ENCODE measurements around the gene AIPL1.

AIPL1 gene

DNA sequence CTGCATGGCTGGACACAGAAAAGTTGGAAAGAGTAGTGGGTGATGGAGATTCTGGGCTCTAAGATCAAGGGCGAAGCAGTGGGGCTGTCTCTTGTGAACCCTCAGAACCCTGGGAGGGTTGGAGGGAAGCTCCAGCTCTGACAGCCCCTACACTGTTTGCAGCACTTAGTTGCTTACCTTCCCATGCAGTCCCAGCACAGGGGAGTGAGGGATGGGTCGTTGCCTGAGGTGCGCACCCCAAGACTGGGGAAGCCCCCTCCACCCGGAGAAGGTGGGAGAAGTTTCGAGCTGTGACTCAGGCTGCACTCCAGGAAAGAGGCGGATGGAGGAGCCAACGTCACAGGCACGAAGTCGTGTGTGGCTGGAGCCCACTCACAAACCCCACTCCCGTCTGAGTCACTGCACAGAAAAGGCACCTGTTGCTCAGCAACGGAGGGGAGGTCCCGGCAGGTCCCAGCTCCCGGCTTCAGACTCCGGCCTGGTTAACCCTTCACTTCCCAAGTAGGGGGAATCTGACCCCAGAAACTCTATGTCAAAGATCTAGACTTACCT lies 60.1 kb downstream of the AIPL1 start:
- TF ChIP-seq, protein P1, sequence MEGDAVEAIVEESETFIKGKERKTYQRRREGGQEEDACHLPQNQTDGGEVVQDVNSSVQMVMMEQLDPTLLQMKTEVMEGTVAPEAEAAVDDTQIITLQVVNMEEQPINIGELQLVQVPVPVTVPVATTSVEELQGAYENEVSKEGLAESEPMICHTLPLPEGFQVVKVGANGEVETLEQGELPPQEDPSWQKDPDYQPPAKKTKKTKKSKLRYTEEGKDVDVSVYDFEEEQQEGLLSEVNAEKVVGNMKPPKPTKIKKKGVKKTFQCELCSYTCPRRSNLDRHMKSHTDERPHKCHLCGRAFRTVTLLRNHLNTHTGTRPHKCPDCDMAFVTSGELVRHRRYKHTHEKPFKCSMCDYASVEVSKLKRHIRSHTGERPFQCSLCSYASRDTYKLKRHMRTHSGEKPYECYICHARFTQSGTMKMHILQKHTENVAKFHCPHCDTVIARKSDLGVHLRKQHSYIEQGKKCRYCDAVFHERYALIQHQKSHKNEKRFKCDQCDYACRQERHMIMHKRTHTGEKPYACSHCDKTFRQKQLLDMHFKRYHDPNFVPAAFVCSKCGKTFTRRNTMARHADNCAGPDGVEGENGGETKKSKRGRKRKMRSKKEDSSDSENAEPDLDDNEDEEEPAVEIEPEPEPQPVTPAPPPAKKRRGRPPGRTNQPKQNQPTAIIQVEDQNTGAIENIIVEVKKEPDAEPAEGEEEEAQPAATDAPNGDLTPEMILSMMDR (IDR thresholded peaks at IDR 0.05; ENCODE audit: low read depth, low read length): no peak
- no peak overlapping the region for H3K4me3 ChIP-seq (replicated peaks in 1 of 2; ENCODE audit: low read depth in 2 of 2, low read length in 2 of 2)

DNA sequence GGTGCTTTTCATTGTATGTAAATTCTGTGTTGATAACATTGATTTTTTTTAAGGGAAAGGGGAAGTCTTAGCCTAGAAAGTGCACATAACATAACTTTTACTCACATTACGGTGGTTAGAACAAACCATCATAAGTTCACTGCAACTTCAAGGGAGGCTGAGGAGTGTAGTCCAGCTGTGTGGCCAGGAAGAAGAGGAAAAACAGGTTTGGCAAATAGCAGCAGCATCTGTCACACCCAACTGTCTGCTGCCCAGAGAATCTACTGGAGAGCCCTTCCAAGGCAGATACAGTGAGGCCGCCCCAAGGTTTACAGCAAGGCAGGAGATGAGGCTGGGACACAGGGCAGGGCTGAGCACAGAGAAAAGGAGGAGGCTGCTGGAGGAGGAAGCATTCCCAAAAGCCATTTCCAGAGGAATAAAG lies 60.6 kb downstream of the AIPL1 start:
- no peak overlapping the region for H3K4me3 ChIP-seq (replicated peaks in 1 of 2; ENCODE audit: low read depth in 2 of 2, low read length in 2 of 2)
- TF ChIP-seq, protein P1 (IDR thresholded peaks at IDR 0.05; ENCODE audit: low read depth, low read length): no peak
- DNase-seq (ENCODE audit: low read depth in 2 of 2): no peak

More for the DNA sequence above, 60.1 kb downstream of the AIPL1 start:
- peak; percentile 1 to 3 for DNase-seq (ENCODE audit: low read depth in 2 of 2)
